Vagina (tissue), 2 donors: ENCODE data around the gene GRIK2. TPM values are rescaled to one million over a fixed set of nuclear protein-coding genes. Genes with fewer than 3 reads are reported as not detected.

Experiments
- DNase-seq, 2 donors: peaks; one replicate each; pipeline ENCODE4 v3.0.0-alpha.2; 2017; ENCODE audit errors: extremely low spot score in 2 of 2
- H3K27ac ChIP-seq: fragments of 200-600 bp; sonication (generic); one replicate; pipeline ENCODE4 v1.5.1; 2019
- H3K27me3 ChIP-seq: fragments of 200-600 bp; sonication (generic); one replicate; pipeline ENCODE4 v1.5.1; 2019
- H3K36me3 ChIP-seq, 2 donors: fragments of 200-600 bp; sonication (generic); one replicate each; pipeline ENCODE4 v1.5.1; 2017 to 2019
- H3K4me1 ChIP-seq: fragments of 200-600 bp; sonication (generic); one replicate; pipeline ENCODE4 v1.5.1; 2019
- H3K4me3 ChIP-seq, 2 donors: fragments of 200-600 bp; sonication (generic); 1 replicate in 1 of 2; 2 replicates in 1 of 2; pipeline ENCODE4 v1.5.1; 2016 to 2019
- H3K9me3 ChIP-seq: fragments of 200-600 bp; sonication (generic); one replicate; pipeline ENCODE4 v1.5.1; 2019
- POLR2A ChIP-seq, 2 donors: fragments of 450-650 bp; IDR thresholded peaks; one replicate each; pipeline ENCODE4 v1.6.1; 2017; ENCODE audit warnings: antibody characterized with exemption in 2 of 2, mild to moderate bottlenecking in 2 of 2, moderate library complexity in 2 of 2
- POLR2AphosphoS5 ChIP-seq, 2 donors: sonication (generic); formaldehyde crosslinking; IDR thresholded peaks; one replicate each; pipeline ENCODE4 v1.9.0; 2017; ENCODE audit warnings: antibody characterized with exemption in 2 of 2, mild to moderate bottlenecking in 2 of 2, low read depth in 1 of 2; ENCODE audit not compliant: insufficient read depth in 1 of 2
- intact Hi-C: fragments of 100-400 bp; cut with DNase I; formaldehyde crosslinking; loops from one replicate; pipeline ENCODE4 v1.15.1; 2023
- total RNA-seq: library from RNA; depleted of rRNA; stranded (reverse); fragments of >200 nt; gene quantifications from one replicate; pipeline ENCODE4 v1.2.3, GENCODE V29; 2016
- TF ChIP-seq, protein P1 (sequence below), 3 experiments: fragments of 450-650 bp in 2 of 3; fragments of 200-600 bp in 1 of 3; sonication (generic) in 1 of 3; IDR thresholded peaks; one replicate each; pipeline ENCODE4 v1.5.1; 2017 to 2019; ENCODE audit warnings: antibody characterized with exemption in 3 of 3, mild to moderate bottlenecking in 2 of 3, moderate library complexity in 2 of 3

Gene GRIK2
- total RNA-seq, 1 donor from 2014 or later, result 8.8 TPM

GRCh38 chr6:101728956-101729355, 335.4 kb downstream of the GRIK2 start:
- no peak overlapping the region for H3K27ac ChIP-seq
- H3K36me3 ChIP-seq, result no peaks in the 10 kb centered on the region
- intact Hi-C loops, result no loop called here
- H3K4me3 ChIP-seq, result no peak overlapping the region
- H3K27me3 ChIP-seq, result no peaks in the 10 kb centered on the region
- no peaks in the 10 kb centered on the region for H3K4me1 ChIP-seq
- TF ChIP-seq, protein P1, sequence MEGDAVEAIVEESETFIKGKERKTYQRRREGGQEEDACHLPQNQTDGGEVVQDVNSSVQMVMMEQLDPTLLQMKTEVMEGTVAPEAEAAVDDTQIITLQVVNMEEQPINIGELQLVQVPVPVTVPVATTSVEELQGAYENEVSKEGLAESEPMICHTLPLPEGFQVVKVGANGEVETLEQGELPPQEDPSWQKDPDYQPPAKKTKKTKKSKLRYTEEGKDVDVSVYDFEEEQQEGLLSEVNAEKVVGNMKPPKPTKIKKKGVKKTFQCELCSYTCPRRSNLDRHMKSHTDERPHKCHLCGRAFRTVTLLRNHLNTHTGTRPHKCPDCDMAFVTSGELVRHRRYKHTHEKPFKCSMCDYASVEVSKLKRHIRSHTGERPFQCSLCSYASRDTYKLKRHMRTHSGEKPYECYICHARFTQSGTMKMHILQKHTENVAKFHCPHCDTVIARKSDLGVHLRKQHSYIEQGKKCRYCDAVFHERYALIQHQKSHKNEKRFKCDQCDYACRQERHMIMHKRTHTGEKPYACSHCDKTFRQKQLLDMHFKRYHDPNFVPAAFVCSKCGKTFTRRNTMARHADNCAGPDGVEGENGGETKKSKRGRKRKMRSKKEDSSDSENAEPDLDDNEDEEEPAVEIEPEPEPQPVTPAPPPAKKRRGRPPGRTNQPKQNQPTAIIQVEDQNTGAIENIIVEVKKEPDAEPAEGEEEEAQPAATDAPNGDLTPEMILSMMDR (IDR thresholded peaks at IDR 0.05), result no peak
- no peak for TF ChIP-seq POLR2A (IDR thresholded peaks at IDR 0.05)
- no peak for TF ChIP-seq POLR2AphosphoS5 (IDR thresholded peaks at IDR 0.05; ENCODE audit: insufficient read depth in 1 of 2, low read depth in 1 of 2)
- no peak for DNase-seq
- no peaks in the 10 kb centered on the region for H3K9me3 ChIP-seq

GRCh38 chr6:101730954-101731353, 337.4 kb downstream of the GRIK2 start:
- H3K4me3 ChIP-seq, result no peak overlapping the region
- H3K9me3 ChIP-seq, result no peaks in the 10 kb centered on the region
- no peaks in the 10 kb centered on the region for H3K36me3 ChIP-seq
- DNase-seq, result no peak
- no peak overlapping the region for H3K27ac ChIP-seq
- H3K4me1 ChIP-seq, result no peaks in the 10 kb centered on the region
- no peaks in the 10 kb centered on the region for H3K27me3 ChIP-seq
- intact Hi-C loops, result no loop called here
- TF ChIP-seq POLR2A (IDR thresholded peaks at IDR 0.05) (no peak), POLR2AphosphoS5 (IDR thresholded peaks at IDR 0.05; ENCODE audit: insufficient read depth in 1 of 2, low read depth in 1 of 2) (no peak)
- TF ChIP-seq, protein P1 (IDR thresholded peaks at IDR 0.05), result no peak

DNA sequence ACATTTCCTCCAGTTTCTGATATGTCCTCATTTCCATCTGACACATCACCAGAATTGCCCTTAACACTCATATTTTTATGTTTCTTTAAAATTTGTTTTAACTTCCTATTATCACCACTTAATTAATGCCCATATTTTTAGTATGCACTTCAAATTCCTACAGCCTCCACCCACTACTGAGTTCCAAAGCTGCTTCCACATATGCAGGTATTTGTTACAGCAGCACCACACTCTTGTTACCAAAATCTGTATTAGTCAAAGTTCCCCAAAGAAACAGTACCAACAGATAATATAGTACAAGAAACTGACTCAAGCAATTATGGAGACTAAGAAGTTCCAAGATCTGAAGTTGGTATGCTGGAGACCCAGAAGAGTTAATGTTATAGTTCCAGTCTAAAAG, 340.4 kb downstream of the GRIK2 start:
- TF ChIP-seq, protein P1 (IDR thresholded peaks at IDR 0.05), result no peak
- TF ChIP-seq POLR2AphosphoS5 (IDR thresholded peaks at IDR 0.05; ENCODE audit: insufficient read depth in 1 of 2, low read depth in 1 of 2) (no peak), POLR2A (IDR thresholded peaks at IDR 0.05) (no peak)
- no peak for DNase-seq
- H3K4me1 ChIP-seq, result no peaks in the 10 kb centered on the region
- H3K27me3 ChIP-seq, result no peaks in the 10 kb centered on the region
- no peak overlapping the region for H3K4me3 ChIP-seq
- no peaks in the 10 kb centered on the region for H3K9me3 ChIP-seq
- no peak overlapping the region for H3K27ac ChIP-seq
- intact Hi-C loops, result no loop called here
- no peaks in the 10 kb centered on the region for H3K36me3 ChIP-seq

GRCh38 chr6:101738481-101738880, 345.0 kb downstream of the GRIK2 start:
- H3K27ac ChIP-seq, result no peak overlapping the region
- no peaks in the 10 kb centered on the region for H3K4me1 ChIP-seq
- no peaks in the 10 kb centered on the region for H3K9me3 ChIP-seq
- DNase-seq, result no peak
- H3K4me3 ChIP-seq, result no peak overlapping the region
- H3K27me3 ChIP-seq, result no peaks in the 10 kb centered on the region
- TF ChIP-seq, protein P1 (IDR thresholded peaks at IDR 0.05), result no peak
- TF ChIP-seq POLR2AphosphoS5 (IDR thresholded peaks at IDR 0.05; ENCODE audit: insufficient read depth in 1 of 2, low read depth in 1 of 2) (no peak), POLR2A (IDR thresholded peaks at IDR 0.05) (no peak)
- H3K36me3 ChIP-seq, result no peaks in the 10 kb centered on the region
- intact Hi-C loops, result no loop called here

GRCh38 chr6:101740631-101741030, 347.1 kb downstream of the GRIK2 start:
- no peak overlapping the region for H3K4me3 ChIP-seq
- H3K27ac ChIP-seq, result no peak overlapping the region
- intact Hi-C loops, result no loop called here
- H3K36me3 ChIP-seq, result no peaks in the 10 kb centered on the region
- no peak for DNase-seq
- no peaks in the 10 kb centered on the region for H3K9me3 ChIP-seq
- TF ChIP-seq, protein P1 (IDR thresholded peaks at IDR 0.05), result no peak
- TF ChIP-seq POLR2AphosphoS5 (IDR thresholded peaks at IDR 0.05; ENCODE audit: insufficient read depth in 1 of 2, low read depth in 1 of 2), result no peak
- TF ChIP-seq POLR2A (IDR thresholded peaks at IDR 0.05), result no peak
- H3K4me1 ChIP-seq, result no peaks in the 10 kb centered on the region
- H3K27me3 ChIP-seq, result no peaks in the 10 kb centered on the region
